HG03432 (cell line): ENCODE measurements around the gene SLC2A11.
A peak's percentile ranks its signal among the peaks of the same experiment; 100 is the strongest.

Experiments used
- ATAC-seq: cut with Tn5 transposase; IDR thresholded peaks from one replicate; pipeline ENCODE4 v1.9.1; 2021; ENCODE audit warnings: mild to moderate bottlenecking, moderate library complexity; ENCODE audit not compliant: unreplicated experiment

The SLC2A11 gene, protein sequence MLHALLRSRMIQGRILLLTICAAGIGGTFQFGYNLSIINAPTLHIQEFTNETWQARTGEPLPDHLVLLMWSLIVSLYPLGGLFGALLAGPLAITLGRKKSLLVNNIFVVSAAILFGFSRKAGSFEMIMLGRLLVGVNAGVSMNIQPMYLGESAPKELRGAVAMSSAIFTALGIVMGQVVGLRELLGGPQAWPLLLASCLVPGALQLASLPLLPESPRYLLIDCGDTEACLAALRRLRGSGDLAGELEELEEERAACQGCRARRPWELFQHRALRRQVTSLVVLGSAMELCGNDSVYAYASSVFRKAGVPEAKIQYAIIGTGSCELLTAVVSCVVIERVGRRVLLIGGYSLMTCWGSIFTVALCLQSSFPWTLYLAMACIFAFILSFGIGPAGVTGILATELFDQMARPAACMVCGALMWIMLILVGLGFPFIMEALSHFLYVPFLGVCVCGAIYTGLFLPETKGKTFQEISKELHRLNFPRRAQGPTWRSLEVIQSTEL

DNA sequence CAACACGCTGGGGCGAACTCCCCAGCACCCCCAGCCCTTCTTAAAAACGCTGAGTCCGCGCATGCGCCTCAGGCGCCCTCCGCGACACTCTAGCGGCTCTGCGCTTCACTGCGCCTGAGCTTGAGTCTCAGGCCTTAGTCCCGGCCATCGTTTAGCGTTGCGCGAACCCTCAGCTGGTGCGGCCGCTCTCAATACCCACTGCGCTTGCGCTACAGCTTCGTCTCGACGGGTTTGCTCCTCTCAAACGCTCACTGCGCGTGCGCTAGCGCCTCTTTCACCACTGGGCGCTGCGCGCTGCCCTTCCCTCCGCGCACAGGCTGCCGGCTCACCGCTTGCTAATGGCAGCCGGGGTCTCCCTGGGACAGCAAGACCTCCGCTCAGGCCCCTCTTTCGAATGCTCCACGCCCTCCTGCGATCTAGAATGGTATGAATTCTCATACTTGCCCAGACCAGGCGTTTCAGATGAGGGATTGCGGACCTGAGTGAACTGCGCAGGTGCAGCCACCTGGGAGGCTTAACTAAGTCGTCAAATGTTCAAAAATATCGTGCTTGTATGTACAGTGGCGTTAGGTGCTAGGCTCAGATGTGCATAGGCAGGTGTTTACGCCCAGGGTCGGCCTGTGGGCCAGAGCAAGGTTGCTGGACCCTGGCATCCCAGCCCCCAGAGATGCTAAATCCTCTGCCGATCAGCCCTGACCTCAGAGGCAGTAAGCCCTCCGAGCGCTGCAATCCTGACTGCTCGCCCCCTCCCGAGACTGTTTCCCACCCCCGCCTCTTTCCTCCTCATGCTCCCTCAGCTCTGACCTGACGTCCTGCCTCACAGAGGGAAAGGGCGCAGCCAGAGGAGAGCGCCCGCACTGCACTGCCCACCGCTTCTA lies at the start of gene SLC2A11:
TSS of gene SLC2A11 (plus strand) at position 270 of the 878 bp plus-strand sequence. CDS start at position 395, 125 bp downstream.
- ATAC-seq: peak; percentile 93

GRCh38 chr22:23812378-23812777 lies 45.3 kb upstream of the SLC2A11 start:
- no peak for ATAC-seq

- ATAC-seq: no peak
Measured at GRCh38 chr22:23815541-23816155, 42.0 kb upstream of the SLC2A11 start.

DNA sequence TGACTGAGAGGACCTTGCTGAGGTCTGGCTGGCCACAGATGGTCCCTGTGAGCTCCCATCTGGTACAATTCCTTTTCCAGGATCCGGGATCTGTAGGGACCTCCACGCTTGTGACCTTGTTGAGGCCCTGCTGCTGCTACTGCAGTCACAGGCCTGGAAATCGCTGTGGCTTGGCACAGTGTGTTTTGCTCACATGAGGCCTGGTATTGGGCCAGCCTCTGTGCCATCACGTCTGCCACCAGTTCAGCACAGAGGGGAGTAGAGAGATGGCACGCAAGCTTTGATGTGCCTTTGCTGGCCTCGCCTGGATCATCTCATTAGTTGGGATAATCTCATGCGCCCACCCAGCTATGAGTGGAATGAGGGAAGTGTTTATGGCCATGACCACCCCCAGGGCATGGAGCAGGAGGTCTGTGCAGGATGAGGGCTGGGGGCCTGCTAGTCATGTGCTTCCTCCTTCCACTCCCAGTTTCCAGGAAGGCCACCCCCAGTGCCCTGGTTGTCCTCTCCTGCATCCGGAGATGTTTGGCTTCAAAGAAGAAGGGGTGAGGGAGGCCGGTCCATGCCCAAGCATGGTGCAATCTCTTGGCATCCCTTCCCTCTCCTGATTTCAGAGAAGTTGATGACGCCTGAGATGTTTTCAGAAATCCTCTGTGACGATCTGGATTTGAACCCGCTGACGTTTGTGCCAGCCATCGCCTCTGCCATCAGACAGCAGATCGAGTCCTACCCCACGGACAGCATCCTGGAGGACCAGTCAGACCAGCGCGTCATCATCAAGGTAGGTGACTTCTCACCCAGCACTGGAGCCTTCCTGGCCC lies 41.3 kb upstream of the SLC2A11 start:
- no peak for ATAC-seq

GRCh38 chr22:23817146-23817545 lies 40.5 kb upstream of the SLC2A11 start:
- ATAC-seq: no peak

GRCh38 chr22:23818541-23818940 lies 39.1 kb upstream of the SLC2A11 start:
- no peak for ATAC-seq

DNA sequence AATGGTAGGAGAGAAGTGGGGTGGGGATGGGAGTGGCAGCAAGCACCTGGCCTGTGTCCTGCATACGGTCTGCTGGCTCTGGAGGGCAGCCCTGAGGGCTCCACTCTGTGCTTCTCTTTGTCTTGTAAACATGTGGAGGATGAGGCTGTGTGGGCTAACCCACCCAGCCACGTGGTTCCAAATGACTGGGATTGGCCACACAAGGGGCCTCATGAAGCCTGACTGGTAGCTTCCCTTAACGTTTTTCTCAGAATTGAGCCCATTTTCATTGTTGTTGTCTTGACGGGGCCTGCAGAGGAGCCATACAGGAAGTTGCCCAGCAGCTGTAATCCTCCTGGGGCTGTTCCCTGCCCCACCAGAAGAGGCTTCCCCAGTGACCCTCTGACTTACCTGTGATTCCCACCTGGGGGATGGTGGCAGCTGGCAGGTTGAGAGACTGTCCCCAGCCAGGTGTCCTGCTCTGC lies 36.9 kb upstream of the SLC2A11 start:
- no peak for ATAC-seq

DNA sequence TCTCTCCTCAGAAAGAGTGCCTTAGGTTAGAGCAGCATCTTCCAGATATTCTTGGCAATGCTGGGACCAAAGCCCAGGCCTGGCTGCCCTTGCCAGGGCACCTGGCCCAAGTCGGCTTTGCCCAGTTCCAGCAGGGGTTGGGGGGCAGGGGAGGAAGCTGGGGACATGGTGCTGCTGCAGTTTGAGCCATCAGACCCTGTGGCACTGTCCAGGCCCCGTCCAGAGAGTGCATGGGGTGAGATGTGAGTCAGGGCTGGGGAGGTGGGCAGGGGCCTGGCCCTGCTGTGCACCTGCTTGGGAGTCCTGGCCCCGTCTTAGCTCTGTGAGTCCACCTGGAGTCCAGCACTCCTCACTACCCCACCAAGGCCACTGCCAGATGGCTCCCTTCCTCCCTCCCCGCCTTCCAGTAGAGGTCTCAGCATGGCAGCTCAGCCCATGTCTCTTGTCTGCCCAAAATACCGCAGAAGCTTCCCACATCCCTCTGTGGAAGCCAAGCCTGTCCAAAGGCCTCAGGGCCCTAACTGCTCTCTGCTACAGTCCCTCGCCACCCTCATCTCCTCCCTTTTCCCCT lies 35.5 kb upstream of the SLC2A11 start:
- ATAC-seq: no peak

- no peak for ATAC-seq
Measured at GRCh38 chr22:23823331-23823791, 34.3 kb upstream of the SLC2A11 start.

DNA sequence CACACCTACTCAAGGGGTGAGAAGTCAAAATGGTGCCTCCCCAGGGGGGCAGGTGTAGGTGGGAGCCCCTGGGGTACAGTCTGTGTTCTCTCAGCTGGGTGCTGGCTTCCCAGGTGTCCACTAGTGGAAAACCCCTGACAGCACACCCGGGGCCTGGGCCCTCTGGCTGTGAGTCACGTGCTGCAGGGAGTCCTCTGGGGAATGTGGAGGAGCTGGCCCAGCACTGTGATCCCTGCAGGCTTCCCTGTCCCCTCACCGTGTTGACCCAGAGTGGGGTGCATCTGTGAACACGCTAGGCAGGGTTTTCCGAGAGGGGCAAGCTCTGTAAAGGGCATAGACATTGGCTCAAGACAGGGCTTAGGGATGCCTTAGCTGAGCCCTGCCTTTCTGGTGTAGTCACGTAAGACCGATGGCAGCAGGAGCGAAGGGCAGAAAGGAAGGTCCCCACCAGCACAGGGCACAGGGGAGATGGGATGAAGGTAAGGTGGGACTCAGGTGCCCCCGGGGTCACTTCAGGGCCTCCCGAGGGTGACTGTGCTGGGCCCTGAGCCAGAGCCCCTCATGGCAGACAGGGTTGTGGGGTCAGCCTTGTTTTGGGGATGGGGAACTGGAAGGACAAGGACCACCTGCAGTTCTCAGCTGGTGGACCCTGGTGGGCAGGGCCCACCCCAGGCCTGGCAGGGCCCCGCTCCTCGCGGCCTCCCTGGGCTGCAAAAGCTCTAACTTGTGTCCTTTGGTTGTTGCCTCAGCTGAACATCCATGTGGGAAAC lies 33.0 kb upstream of the SLC2A11 start:
- no peak for ATAC-seq

DNA sequence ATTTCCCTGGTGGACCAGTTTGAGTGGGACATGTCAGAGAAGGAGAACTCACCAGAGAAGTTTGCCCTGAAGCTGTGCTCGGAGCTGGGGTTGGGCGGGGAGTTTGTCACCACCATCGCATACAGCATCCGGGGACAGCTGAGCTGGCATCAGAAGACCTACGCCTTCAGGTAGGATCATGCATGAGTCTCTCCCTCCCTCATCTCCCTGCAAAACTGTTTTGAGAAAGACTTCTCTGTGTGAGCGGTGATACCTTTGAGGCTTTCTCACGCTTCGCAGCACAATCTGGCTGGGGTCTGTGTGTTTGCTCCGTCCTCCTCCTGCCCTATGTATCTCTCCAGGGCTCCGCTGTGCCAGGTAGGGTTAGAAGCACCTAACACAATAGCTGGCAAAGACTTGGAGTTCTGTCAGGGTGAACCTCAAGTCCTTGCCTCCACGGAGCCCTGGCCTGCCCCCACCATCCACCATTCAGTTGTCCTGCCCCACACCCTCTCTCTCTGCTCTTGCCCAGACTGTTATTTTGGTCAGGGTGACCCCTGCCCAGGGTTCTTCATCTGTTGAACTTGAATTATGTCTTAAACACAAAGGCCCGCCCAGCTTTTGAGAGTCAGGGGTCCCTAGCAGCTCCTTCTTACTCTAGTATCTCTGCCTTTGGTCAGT lies 32.3 kb upstream of the SLC2A11 start:
- ATAC-seq: no peak

GRCh38 chr22:23826510-23827350 lies 30.9 kb upstream of the SLC2A11 start:
- ATAC-seq: no peak

- no peak for ATAC-seq
Measured at GRCh38 chr22:23827351-23827995, 30.2 kb upstream of the SLC2A11 start.

DNA sequence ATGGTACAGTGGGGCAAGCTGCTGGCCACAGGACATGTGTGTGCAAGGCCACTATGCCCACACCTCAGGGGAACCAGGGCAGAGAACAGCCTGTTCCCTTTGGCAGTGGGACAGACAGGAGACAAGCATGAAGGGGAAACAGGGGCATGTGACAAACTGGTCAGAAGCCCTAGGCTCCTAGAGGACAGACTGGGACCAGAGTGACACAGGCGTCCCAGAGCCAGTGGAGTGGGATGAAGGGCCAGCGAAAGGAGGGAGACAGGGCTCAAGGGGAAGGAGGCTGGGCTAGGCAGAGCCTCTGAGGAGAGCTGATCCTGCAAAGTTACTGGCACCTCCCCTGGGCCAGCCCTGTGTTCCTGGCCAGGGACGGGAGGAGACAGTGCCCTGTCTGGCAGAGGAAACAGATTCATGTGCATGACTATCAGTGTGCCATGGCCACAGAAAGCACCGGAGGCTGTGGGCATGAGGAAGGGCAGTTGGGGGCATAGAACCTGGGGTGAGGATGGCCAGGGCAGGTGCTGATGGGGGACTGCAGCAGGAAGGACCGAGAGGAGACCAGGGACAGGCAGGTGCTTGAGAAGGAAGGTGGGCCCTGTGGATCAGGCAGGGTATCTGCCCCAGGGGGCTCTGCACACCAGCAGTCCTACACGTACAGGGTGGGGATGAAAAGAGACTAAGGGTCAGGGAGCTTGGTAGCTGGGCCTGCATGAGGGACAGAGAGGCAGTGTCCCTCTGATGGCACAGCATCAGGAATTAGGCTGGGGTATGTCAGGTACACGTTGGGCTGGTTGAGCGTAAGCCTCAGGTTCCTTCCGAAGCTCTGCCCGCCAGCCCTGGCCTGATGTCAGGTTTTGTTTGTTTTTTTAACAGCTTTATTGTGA lies 28.6 kb upstream of the SLC2A11 start:
- no peak for ATAC-seq

DNA sequence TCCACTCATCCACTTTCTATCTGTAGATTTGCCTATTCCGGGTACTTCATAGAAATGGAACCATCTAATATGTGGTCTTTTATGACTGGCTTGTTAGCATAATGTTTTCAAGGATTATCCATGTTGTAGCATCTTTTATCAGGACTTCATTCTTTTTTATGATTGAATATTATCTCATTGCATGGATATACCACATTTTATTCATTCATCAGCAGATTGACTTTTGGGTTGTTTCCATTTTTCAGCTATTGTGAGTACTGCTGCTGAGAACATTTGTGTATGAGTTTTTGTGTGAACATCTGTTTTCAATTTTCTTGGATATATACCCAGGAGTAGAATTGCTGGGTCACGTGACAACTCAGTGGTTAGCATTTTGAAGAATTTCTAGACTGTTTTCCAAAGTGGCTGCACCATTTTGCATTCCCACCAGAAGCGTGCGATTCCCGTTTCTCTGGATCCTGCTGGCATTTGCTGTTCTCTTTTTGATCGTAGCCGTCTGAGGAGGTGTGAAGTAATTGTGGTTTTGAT lies 27.8 kb upstream of the SLC2A11 start:
- ATAC-seq: no peak

DNA sequence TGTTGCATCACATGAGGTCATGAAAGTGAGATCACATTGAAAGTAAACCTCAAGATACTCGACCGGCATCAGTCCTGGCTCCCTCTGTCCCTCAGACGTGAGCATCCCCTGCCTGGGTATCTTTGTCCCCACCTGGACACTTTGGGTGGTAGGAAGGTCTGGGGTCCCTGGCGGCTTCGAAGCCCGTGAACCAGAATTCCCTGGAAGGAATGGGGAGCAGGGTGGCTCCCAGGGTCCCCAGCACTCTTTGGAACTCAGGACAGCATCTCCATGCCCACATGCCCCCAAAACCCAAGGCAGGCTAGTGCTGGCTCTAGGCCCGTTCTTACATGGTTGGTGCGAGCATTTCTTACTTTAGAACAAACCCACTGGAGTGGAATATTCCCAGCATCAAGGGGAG lies 26.4 kb upstream of the SLC2A11 start:
- ATAC-seq: no peak
